NCI-H2107 (cell line): ENCODE results near the gene SFTPB.

Experiments
- DNase-seq: peaks from one replicate; lab custom pipeline; 2025; lab: John Stamatoyannopoulos, UW

The SFTPB gene

DNA sequence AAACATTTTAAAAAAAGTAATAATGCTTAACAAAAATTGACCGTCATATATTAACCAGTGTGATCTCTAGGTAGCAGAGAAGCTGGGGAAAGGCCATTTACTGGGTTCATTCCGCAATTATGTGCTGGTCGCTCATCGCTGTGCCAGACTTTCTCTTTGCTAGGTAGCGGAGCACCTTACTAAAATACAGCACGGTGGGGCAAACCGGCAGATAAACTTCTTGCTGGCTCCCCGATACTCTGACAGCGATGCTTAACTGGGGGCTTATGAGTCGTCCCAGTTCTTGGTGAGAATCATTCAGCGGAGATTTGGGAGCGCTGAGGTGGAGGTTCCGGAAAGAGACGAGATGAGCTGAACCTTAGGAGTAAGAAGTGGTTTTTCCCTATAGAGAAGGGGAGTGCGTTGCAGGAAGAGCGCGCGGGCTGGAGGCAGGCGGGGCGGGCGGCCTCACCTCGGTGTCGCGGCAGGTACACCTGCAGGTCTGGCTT, 56.7 kb downstream of the SFTPB start:
- no peak for DNase-seq
